Progenitor cell of endocrine pancreas (in vitro differentiated cells): ENCODE results near the gene HIVEP3. TPM values are rescaled to one million over a fixed set of nuclear protein-coding genes. Genes with fewer than 3 reads are reported as not detected.

ENCODE experiments used
- DNase-seq: peaks from one replicate; pipeline ENCODE4 v3.0.0; 2021; ENCODE audit warnings: low spot score; ENCODE audit not compliant: unreplicated experiment
- H3K27ac Mint-ChIP-seq: 2 replicates; pipeline ENCODE4 v1.8.0; 2021; ENCODE audit warnings: mild to moderate bottlenecking, moderate library complexity, mixed read lengths
- H3K27me3 Mint-ChIP-seq: 2 replicates; pipeline ENCODE4 v1.8.0; 2021; ENCODE audit warnings: mixed read lengths
- H3K36me3 Mint-ChIP-seq: 2 replicates; pipeline ENCODE4 v1.8.0; 2022; ENCODE audit warnings: mixed read lengths; ENCODE audit not compliant: insufficient read depth
- H3K4me1 Mint-ChIP-seq: 2 replicates; pipeline ENCODE4 v1.8.0; 2021; ENCODE audit warnings: low read depth, mixed read lengths
- H3K4me3 Mint-ChIP-seq: 2 replicates; pipeline ENCODE4 v1.8.0; 2021; ENCODE audit warnings: low read depth, mild to moderate bottlenecking, moderate library complexity, mixed read lengths
- H3K9me3 Mint-ChIP-seq: 2 replicates; pipeline ENCODE4 v1.8.0; 2021; ENCODE audit warnings: low read depth, mixed read lengths
- total RNA-seq: library from RNA; stranded (reverse); gene quantifications from 2 replicates; pipeline ENCODE4 v1.2.1, GENCODE V29; 2021
- TF ChIP-seq, protein P1 (sequence below): fragments of 200-600 bp; sonication (generic); IDR thresholded peaks from one replicate; pipeline ENCODE4 v1.5.0; 2021; ENCODE audit warnings: antibody characterized with exemption, mild to moderate bottlenecking; ENCODE audit not compliant: unreplicated experiment

The HIVEP3 gene
- total RNA-seq, 1 donor from 2014 or later = 1.1 TPM

DNA sequence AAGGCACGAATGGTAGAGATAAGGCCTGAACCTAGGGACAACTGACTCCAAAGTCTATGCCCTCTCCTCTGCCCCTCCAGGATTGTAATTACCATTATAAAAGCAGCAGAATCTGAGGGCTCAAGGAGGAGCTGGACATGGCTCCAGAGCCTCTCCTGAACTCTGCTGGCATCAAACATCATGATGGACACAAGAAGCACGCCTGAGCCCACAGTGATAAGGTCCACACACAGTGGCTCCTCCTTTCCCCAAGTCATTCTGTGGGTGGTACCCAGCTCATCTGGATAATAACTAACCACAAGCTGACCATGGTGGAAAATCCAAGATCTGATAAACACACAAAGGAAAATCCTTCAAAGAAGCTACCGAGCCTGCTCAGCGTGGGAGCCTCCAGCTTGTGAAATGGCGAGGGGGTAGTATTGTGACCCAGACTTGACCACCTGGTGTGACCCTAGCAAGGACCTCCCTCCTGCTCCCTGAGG is 85.2 kb downstream of the HIVEP3 start:
- Mint-ChIP-seq H3K9me3 (no peaks in the 10 kb centered on the region), H3K27me3 (peaks cover 13% of the 10 kb centered on the region), H3K4me1 (peaks cover 1% of the 10 kb centered on the region), H3K36me3 (no peaks in the 10 kb centered on the region), H3K4me3 (no peak overlapping the region), H3K27ac (no peak overlapping the region)
- TF ChIP-seq, protein P1, sequence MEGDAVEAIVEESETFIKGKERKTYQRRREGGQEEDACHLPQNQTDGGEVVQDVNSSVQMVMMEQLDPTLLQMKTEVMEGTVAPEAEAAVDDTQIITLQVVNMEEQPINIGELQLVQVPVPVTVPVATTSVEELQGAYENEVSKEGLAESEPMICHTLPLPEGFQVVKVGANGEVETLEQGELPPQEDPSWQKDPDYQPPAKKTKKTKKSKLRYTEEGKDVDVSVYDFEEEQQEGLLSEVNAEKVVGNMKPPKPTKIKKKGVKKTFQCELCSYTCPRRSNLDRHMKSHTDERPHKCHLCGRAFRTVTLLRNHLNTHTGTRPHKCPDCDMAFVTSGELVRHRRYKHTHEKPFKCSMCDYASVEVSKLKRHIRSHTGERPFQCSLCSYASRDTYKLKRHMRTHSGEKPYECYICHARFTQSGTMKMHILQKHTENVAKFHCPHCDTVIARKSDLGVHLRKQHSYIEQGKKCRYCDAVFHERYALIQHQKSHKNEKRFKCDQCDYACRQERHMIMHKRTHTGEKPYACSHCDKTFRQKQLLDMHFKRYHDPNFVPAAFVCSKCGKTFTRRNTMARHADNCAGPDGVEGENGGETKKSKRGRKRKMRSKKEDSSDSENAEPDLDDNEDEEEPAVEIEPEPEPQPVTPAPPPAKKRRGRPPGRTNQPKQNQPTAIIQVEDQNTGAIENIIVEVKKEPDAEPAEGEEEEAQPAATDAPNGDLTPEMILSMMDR = no peak
- DNase-seq = no peak

DNA sequence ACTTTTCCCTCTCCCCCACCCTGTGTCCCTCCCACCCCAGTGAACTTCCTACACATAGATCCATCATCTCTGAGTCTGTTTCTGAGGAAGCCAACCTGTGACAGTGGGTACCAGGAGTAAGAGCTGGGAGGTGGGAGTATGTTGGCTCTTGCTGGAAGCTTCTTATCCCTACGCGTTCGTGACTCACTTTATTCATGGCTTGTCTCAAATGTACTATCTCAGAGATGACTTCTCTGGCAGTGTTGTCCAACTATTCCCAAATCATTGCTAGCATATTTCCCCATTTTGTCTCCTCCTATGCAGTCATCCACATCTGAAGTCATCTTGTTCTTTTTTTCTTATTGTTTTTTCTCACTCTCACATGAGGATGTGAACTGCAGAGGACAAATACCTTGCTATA is 88.0 kb downstream of the HIVEP3 start:
- peaks cover 8% of the 10 kb centered on the region for H3K27me3 Mint-ChIP-seq
- no peak for DNase-seq
- H3K4me3 Mint-ChIP-seq = no peak overlapping the region
- TF ChIP-seq, protein P1 = no peak
- no peaks in the 10 kb centered on the region for H3K9me3 Mint-ChIP-seq
- H3K36me3 Mint-ChIP-seq = no peaks in the 10 kb centered on the region
- H3K27ac Mint-ChIP-seq = no peak overlapping the region
- peaks cover 1% of the 10 kb centered on the region for H3K4me1 Mint-ChIP-seq

DNA sequence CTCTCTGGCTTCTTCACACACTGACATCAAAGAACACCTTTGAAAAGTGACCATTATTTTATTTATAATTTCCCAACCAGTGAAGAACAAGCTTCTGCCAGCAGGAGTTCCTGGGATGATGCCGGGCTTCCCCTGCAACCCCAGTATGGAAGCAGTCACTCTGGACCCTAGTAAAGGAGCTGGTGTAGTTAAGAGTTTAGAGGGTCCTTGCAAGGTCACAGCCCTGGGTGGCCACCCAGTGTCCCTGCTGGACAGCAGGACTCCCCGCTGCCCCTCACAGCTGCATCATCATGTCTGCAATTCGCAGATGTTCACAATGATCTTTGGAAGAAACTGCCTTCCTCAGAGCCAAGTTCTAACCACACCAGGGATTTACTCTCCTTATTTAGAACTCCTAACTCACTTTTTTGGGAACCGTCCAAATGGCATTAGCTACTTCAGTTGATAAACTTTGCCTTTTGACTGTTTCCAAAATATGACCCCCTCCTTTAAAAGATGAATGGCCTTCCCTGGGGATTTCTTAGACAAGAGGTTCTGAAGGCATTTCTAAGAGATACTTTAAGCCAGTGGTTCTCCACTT is 90.6 kb downstream of the HIVEP3 start:
- H3K27me3 Mint-ChIP-seq = peaks cover 8% of the 10 kb centered on the region
- H3K36me3 Mint-ChIP-seq = no peaks in the 10 kb centered on the region
- no peak overlapping the region for H3K4me3 Mint-ChIP-seq
- TF ChIP-seq, protein P1 = no peak
- no peak for DNase-seq
- H3K27ac Mint-ChIP-seq = no peak overlapping the region
- H3K9me3 Mint-ChIP-seq = no peaks in the 10 kb centered on the region
- H3K4me1 Mint-ChIP-seq = peaks cover 15% of the 10 kb centered on the region

DNA sequence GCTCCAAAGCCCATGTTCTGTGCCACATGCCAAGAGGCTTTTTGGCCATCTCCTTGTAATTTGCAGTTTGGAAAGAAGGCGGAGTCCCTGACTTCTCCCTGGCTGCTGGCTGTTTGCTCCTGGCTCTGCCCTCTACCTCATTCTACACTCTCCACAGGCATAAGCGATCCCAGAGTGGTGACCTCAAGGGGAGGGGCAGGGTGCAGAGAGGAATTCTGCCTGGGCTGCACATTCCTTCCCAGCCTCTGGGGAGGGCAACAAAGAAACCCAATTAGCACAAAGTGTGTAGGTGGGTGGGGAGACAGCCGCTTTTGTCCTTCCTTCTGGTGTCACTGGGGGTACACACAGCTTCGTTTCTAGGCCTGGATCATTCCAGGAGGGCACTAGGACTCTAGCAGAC is 95.3 kb downstream of the HIVEP3 start:
- H3K27me3 Mint-ChIP-seq = peaks cover 22% of the 10 kb centered on the region
- H3K36me3 Mint-ChIP-seq = no peaks in the 10 kb centered on the region
- TF ChIP-seq, protein P1 = no peak
- no peak overlapping the region for H3K4me3 Mint-ChIP-seq
- peak overlapping the region; percentile 91 for H3K27ac Mint-ChIP-seq
- peaks cover 18% of the 10 kb centered on the region for H3K4me1 Mint-ChIP-seq
- DNase-seq = peak; percentile 23
- H3K9me3 Mint-ChIP-seq = no peaks in the 10 kb centered on the region

DNA sequence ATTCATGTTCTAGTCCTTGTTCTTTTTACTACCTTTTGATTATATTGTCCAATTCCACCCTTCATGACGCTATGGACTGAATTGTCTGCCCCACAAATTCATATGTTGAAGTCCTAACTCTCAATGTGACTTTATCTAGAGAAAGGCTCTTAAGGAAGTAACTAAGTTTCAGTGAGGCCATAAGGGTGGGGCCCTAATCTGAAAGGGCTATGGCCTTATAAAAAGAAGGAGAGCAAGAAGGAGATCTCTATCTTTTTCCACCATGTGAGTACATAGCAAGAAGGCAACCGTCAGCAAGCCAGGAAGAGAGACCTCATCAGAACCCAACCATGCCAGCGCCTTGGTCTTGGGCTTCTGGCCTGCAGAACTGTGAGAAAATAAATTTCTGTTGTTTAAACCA is 95.9 kb downstream of the HIVEP3 start:
- Mint-ChIP-seq H3K4me1 (peaks cover 18% of the 10 kb centered on the region), H3K27ac (peak overlapping the region; percentile 5), H3K4me3 (no peak overlapping the region), H3K9me3 (no peaks in the 10 kb centered on the region), H3K36me3 (no peaks in the 10 kb centered on the region), H3K27me3 (peaks cover 20% of the 10 kb centered on the region)
- DNase-seq = no peak
- TF ChIP-seq, protein P1 = no peak
